Measurements from ENCODE around the gene SF3A2.

The SF3A2 gene

GRCh38 chr19:2230807-2231533, 5.7 kb upstream of the SF3A2 start:
- Histone ChIP-seq H3K36me3 (ENCODE audit: insufficient read depth, low read length) (peaks cover 61% of the 10 kb centered on the region), H3K9ac (ENCODE audit: low read depth, low read length) (no peak overlapping the region), H3K4me3 (ENCODE audit: low read length) (no peak overlapping the region)

GRCh38 chr19:2231621-2232221, 4.9 kb upstream of the SF3A2 start:
- Histone ChIP-seq H3K4me3 (ENCODE audit: low read length) (no peak overlapping the region), H3K9me3 (replicated peaks; ENCODE audit: low read length) (no peaks in the 10 kb centered on the region), H3K4me2 (ENCODE audit: low read length) (no peak overlapping the region), H3K36me3 (ENCODE audit: insufficient read depth, low read length) (peaks cover 55% of the 10 kb centered on the region), H3K9ac (ENCODE audit: low read depth, low read length) (peak overlapping the region; percentile 8), H3K4me1 (ENCODE audit: control insufficient read depth, insufficient read depth, low read length) (peaks cover 30% of the 10 kb centered on the region), H3K27me3 (ENCODE audit: control insufficient read depth, insufficient read depth, low read length) (no peaks in the 10 kb centered on the region)

More at GRCh38 chr19:2230807-2231533, 5.7 kb upstream of the SF3A2 start:
- H3K4me1 ChIP-seq (ENCODE audit: control insufficient read depth, insufficient read depth, low read length) = peaks cover 30% of the 10 kb centered on the region
- H3K4me2 ChIP-seq (ENCODE audit: low read length) = no peak overlapping the region
- no peaks in the 10 kb centered on the region for H3K27me3 ChIP-seq (ENCODE audit: control insufficient read depth, insufficient read depth, low read length)
- no peaks in the 10 kb centered on the region for H3K9me3 ChIP-seq (replicated peaks; ENCODE audit: low read length)

- no peak overlapping the region for H3K4me2 ChIP-seq (ENCODE audit: low read length)
- H3K4me3 ChIP-seq (ENCODE audit: low read length) = no peak overlapping the region
- no peaks in the 10 kb centered on the region for H3K9me3 ChIP-seq (replicated peaks; ENCODE audit: low read length)
- H3K27me3 ChIP-seq (ENCODE audit: control insufficient read depth, insufficient read depth, low read length) = no peaks in the 10 kb centered on the region
- H3K36me3 ChIP-seq (ENCODE audit: insufficient read depth, low read length) = peaks cover 55% of the 10 kb centered on the region
- peaks cover 33% of the 10 kb centered on the region for H3K4me1 ChIP-seq (ENCODE audit: control insufficient read depth, insufficient read depth, low read length)
- no peak overlapping the region for H3K9ac ChIP-seq (ENCODE audit: low read depth, low read length)
Observed at GRCh38 chr19:2232286-2233151, 4.1 kb upstream of the SF3A2 start.

- Histone ChIP-seq H3K4me3 (ENCODE audit: low read length) (no peak overlapping the region), H3K9ac (ENCODE audit: low read depth, low read length) (no peak overlapping the region), H3K4me1 (ENCODE audit: control insufficient read depth, insufficient read depth, low read length) (peaks cover 45% of the 10 kb centered on the region), H3K9me3 (replicated peaks; ENCODE audit: low read length) (no peaks in the 10 kb centered on the region), H3K36me3 (ENCODE audit: insufficient read depth, low read length) (peaks cover 48% of the 10 kb centered on the region), H3K27me3 (ENCODE audit: control insufficient read depth, insufficient read depth, low read length) (no peaks in the 10 kb centered on the region), H3K4me2 (ENCODE audit: low read length) (peak overlapping the region; percentile 99)
Observed at GRCh38 chr19:2233601-2234280, 2.9 kb upstream of the SF3A2 start.

GRCh38 chr19:2234996-2235380, 1.6 kb upstream of the SF3A2 start:
- Histone ChIP-seq H3K9me3 (replicated peaks; ENCODE audit: low read length) (no peaks in the 10 kb centered on the region), H3K9ac (ENCODE audit: low read depth, low read length) (peak overlapping the region; percentile 94), H3K36me3 (ENCODE audit: insufficient read depth, low read length) (peaks cover 37% of the 10 kb centered on the region), H3K4me1 (ENCODE audit: control insufficient read depth, insufficient read depth, low read length) (peaks cover 47% of the 10 kb centered on the region), H3K4me3 (ENCODE audit: low read length) (peak overlapping the region; percentile 90), H3K4me2 (ENCODE audit: low read length) (peak overlapping the region; percentile 99), H3K27me3 (ENCODE audit: control insufficient read depth, insufficient read depth, low read length) (no peaks in the 10 kb centered on the region)

GRCh38 chr19:2235381-2236063, 1.1 kb upstream of the SF3A2 start:
- peak overlapping the region; percentile 99 for H3K4me2 ChIP-seq (ENCODE audit: low read length)
- H3K36me3 ChIP-seq (ENCODE audit: insufficient read depth, low read length) = peaks cover 32% of the 10 kb centered on the region
- H3K27me3 ChIP-seq (ENCODE audit: control insufficient read depth, insufficient read depth, low read length) = no peaks in the 10 kb centered on the region
- peak overlapping the region; percentile 94 for H3K9ac ChIP-seq (ENCODE audit: low read depth, low read length)
- H3K4me3 ChIP-seq (ENCODE audit: low read length) = peak overlapping the region; percentile 90
- no peaks in the 10 kb centered on the region for H3K9me3 ChIP-seq (replicated peaks; ENCODE audit: low read length)
- peaks cover 51% of the 10 kb centered on the region for H3K4me1 ChIP-seq (ENCODE audit: control insufficient read depth, insufficient read depth, low read length)

GRCh38 chr19:2236064-2236313, 635 bp upstream of the SF3A2 start:
- Histone ChIP-seq H3K4me2 (ENCODE audit: low read length) (peak overlapping the region; percentile 99), H3K4me1 (ENCODE audit: control insufficient read depth, insufficient read depth, low read length) (peaks cover 51% of the 10 kb centered on the region), H3K27me3 (ENCODE audit: control insufficient read depth, insufficient read depth, low read length) (no peaks in the 10 kb centered on the region), H3K36me3 (ENCODE audit: insufficient read depth, low read length) (peaks cover 27% of the 10 kb centered on the region), H3K9ac (ENCODE audit: low read depth, low read length) (peak overlapping the region; percentile 94), H3K9me3 (replicated peaks; ENCODE audit: low read length) (no peaks in the 10 kb centered on the region), H3K4me3 (ENCODE audit: low read length) (peak overlapping the region; percentile 90)

GRCh38 chr19:2237051-2237868, 636 bp downstream of the SF3A2 start:
- Histone ChIP-seq H3K4me3 (ENCODE audit: low read length) (peak overlapping the region; percentile 90), H3K9me3 (replicated peaks; ENCODE audit: low read length) (no peaks in the 10 kb centered on the region), H3K36me3 (ENCODE audit: insufficient read depth, low read length) (peaks cover 23% of the 10 kb centered on the region), H3K9ac (ENCODE audit: low read depth, low read length) (peak overlapping the region; percentile 94), H3K27me3 (ENCODE audit: control insufficient read depth, insufficient read depth, low read length) (no peaks in the 10 kb centered on the region), H3K4me1 (ENCODE audit: control insufficient read depth, insufficient read depth, low read length) (peaks cover 53% of the 10 kb centered on the region), H3K4me2 (ENCODE audit: low read length) (peak overlapping the region; percentile 99)

- peaks cover 59% of the 10 kb centered on the region for H3K4me1 ChIP-seq (ENCODE audit: control insufficient read depth, insufficient read depth, low read length)
Observed at GRCh38 chr19:2237869-2238153, 1.2 kb downstream of the SF3A2 start.

GRCh38 chr19:2239173-2239572, 2.5 kb downstream of the SF3A2 start:
- H3K36me3 ChIP-seq (ENCODE audit: insufficient read depth, low read length) = peaks cover 22% of the 10 kb centered on the region

More at GRCh38 chr19:2237869-2238153, 1.2 kb downstream of the SF3A2 start:
- H3K9ac ChIP-seq (ENCODE audit: low read depth, low read length) = peak overlapping the region; percentile 94
- H3K36me3 ChIP-seq (ENCODE audit: insufficient read depth, low read length) = peaks cover 22% of the 10 kb centered on the region
- H3K9me3 ChIP-seq (replicated peaks; ENCODE audit: low read length) = no peaks in the 10 kb centered on the region
- H3K27me3 ChIP-seq (ENCODE audit: control insufficient read depth, insufficient read depth, low read length) = no peaks in the 10 kb centered on the region
- peak overlapping the region; percentile 99 for H3K4me2 ChIP-seq (ENCODE audit: low read length)
- peak overlapping the region; percentile 90 for H3K4me3 ChIP-seq (ENCODE audit: low read length)

More at GRCh38 chr19:2239173-2239572, 2.5 kb downstream of the SF3A2 start:
- Histone ChIP-seq H3K4me3 (ENCODE audit: low read length) (peak overlapping the region; percentile 71), H3K4me2 (ENCODE audit: low read length) (peak overlapping the region; percentile 99), H3K9me3 (replicated peaks; ENCODE audit: low read length) (no peaks in the 10 kb centered on the region), H3K27me3 (ENCODE audit: control insufficient read depth, insufficient read depth, low read length) (no peaks in the 10 kb centered on the region), H3K9ac (ENCODE audit: low read depth, low read length) (peak overlapping the region; percentile 94), H3K4me1 (ENCODE audit: control insufficient read depth, insufficient read depth, low read length) (peaks cover 54% of the 10 kb centered on the region)

Measured in skeletal muscle satellite cell (primary cell).